HEK293T (cell line): Measurements from ENCODE around the gene TMEM98.

Source experiments
- ARNT ChIP-seq: fragments of 450-650 bp; IDR thresholded peaks from 2 replicates; pipeline ENCODE4 v1.6.1; 2017; ENCODE audit warnings: mild to moderate bottlenecking
- BHLHE40 ChIP-seq: fragments of 450-650 bp; IDR thresholded peaks from 2 replicates; pipeline ENCODE4 v1.6.1; 2016; ENCODE audit warnings: mild to moderate bottlenecking, moderate library complexity, borderline replicate concordance
- ELF4 ChIP-seq: fragments of 450-650 bp; IDR thresholded peaks from 2 replicates; pipeline ENCODE4 v1.6.1; 2017; ENCODE audit warnings: antibody characterized with exemption
- FOXA1 ChIP-seq: fragments of 450-650 bp; IDR thresholded peaks from 2 replicates; pipeline ENCODE4 v1.6.1; 2016; ENCODE audit warnings: mild to moderate bottlenecking
- FOXK2 ChIP-seq: fragments of 450-650 bp; IDR thresholded peaks from 2 replicates; pipeline ENCODE4 v1.6.1; 2016; ENCODE audit warnings: mild to moderate bottlenecking
- FOXM1 ChIP-seq: fragments of 450-650 bp; IDR thresholded peaks from 2 replicates; pipeline ENCODE4 v1.6.1; 2017; ENCODE audit warnings: mild to moderate bottlenecking, borderline replicate concordance
- NFRKB ChIP-seq: fragments of 450-650 bp; IDR thresholded peaks from 2 replicates; pipeline ENCODE4 v1.6.1; 2016; ENCODE audit warnings: mild to moderate bottlenecking, moderate library complexity
- SP1 ChIP-seq: fragments of 450-650 bp; IDR thresholded peaks from 2 replicates; pipeline ENCODE4 v1.6.1; 2017
- SUZ12 ChIP-seq: fragments of 450-650 bp; IDR thresholded peaks from 2 replicates; pipeline ENCODE4 v1.6.1; 2016; ENCODE audit warnings: mild to moderate bottlenecking
- TARDBP ChIP-seq: fragments of 450-650 bp; IDR thresholded peaks from 2 replicates; pipeline ENCODE4 v1.6.1; 2016
- ZNF384 ChIP-seq: fragments of 450-650 bp; IDR thresholded peaks from 2 replicates; pipeline ENCODE4 v1.6.1; 2016

DNA sequence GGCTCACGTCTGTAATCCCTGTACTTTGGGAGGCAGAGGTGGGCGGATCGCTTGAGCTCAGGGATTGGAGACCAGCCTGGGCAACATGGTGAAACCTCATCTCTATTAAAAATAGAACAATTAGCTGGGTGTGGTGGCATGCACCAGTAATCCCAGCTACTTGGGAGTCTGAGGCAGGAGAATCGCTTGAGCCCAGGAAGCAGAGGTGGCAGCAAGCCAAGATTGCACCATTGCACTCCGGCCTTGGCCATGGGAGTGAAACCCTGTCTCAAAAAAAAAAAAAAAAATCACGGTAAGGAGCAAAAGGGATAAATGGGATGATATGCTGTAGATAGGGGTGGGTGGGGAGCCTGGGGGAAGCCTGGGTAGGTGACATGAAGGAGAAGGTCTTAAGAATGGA lies 20.4 kb upstream of the TMEM98 start:
- TF ChIP-seq ZNF384 (no peak), SP1 (no peak), FOXA1 (no peak), FOXK2 (no peak), TARDBP (no peak), FOXM1 (no peak), NFRKB (no peak), ARNT (no peak), SUZ12 (no peak), ELF4 (no peak), BHLHE40 (no peak)
